Astrocyte (in vitro differentiated cells and primary cell): ENCODE measurements around the gene ERFL. TPM values are rescaled to one million over a fixed set of nuclear protein-coding genes. Genes with fewer than 3 reads are reported as not detected.

Experiments
- DNase-seq: peaks from one replicate; pipeline ENCODE4 v3.0.0-alpha.2; 2010; ENCODE audit warnings: low read depth
- FAIRE-seq: peaks from 2 replicates; lab custom pipeline; 2011; peaks lifted over from hg19 to GRCh38; lab: Jason Lieb, UNC
- H2AFZ ChIP-seq: 2 replicates; pipeline ENCODE4 v1.6.0; 2012; ENCODE audit warnings: low read depth, low read length, inconsistent platforms
- H3K27ac ChIP-seq: 2 replicates; pipeline ENCODE4 v1.5.1; 2011; ENCODE audit warnings: low read depth, low read length, inconsistent platforms
- H3K27me3 ChIP-seq: 2 replicates; pipeline ENCODE4 v1.6.0; 2011; ENCODE audit warnings: low read length, inconsistent platforms; ENCODE audit not compliant: insufficient read depth
- H3K36me3 ChIP-seq: 2 replicates; pipeline ENCODE4 v1.5.1; 2011; ENCODE audit warnings: low read length, inconsistent platforms; ENCODE audit not compliant: insufficient read depth
- H3K4me1 ChIP-seq: 2 replicates; pipeline ENCODE4 v1.5.1; 2011; ENCODE audit warnings: low read length, inconsistent platforms; ENCODE audit not compliant: insufficient read depth
- H3K4me2 ChIP-seq: 2 replicates; pipeline ENCODE4 v1.6.0; 2012; ENCODE audit warnings: low read length, inconsistent platforms
- H3K4me3 ChIP-seq: 2 replicates; pipeline ENCODE4 v1.5.1; 2011; ENCODE audit warnings: low read depth, mild to moderate bottlenecking, low read length, inconsistent platforms; ENCODE audit not compliant: insufficient read depth
- H3K79me2 ChIP-seq: 2 replicates; pipeline ENCODE4 v1.6.0; 2012; ENCODE audit warnings: mild to moderate bottlenecking, low read length, inconsistent platforms; ENCODE audit not compliant: insufficient read depth
- H3K9ac ChIP-seq: 2 replicates; pipeline ENCODE4 v1.6.0; 2012; ENCODE audit warnings: mild to moderate bottlenecking, low read length, inconsistent platforms
- H3K9me3 ChIP-seq: 2 replicates; pipeline ENCODE4 v1.5.1; 2012; ENCODE audit warnings: low read depth, mild to moderate bottlenecking, low read length, inconsistent platforms; ENCODE audit not compliant: insufficient read depth
- H4K20me1 ChIP-seq: 2 replicates; pipeline ENCODE4 v1.6.0; 2012; ENCODE audit warnings: low read length, inconsistent platforms; ENCODE audit not compliant: insufficient read depth
- H3K27ac Mint-ChIP-seq: one replicate; pipeline ENCODE4 v1.8.0; 2021; ENCODE audit warnings: mild to moderate bottlenecking, mixed read lengths; ENCODE audit not compliant: unreplicated experiment
- H3K27me3 Mint-ChIP-seq: one replicate; pipeline ENCODE4 v1.8.0; 2021; ENCODE audit warnings: low read depth, mixed read lengths; ENCODE audit not compliant: unreplicated experiment
- H3K36me3 Mint-ChIP-seq: one replicate; pipeline ENCODE4 v1.8.0; 2021; ENCODE audit warnings: low read depth, mixed read lengths; ENCODE audit not compliant: unreplicated experiment
- H3K4me1 Mint-ChIP-seq: one replicate; pipeline ENCODE4 v1.8.0; 2021; ENCODE audit warnings: low read depth, mixed read lengths; ENCODE audit not compliant: unreplicated experiment
- H3K4me3 Mint-ChIP-seq: one replicate; pipeline ENCODE4 v1.8.0; 2021; ENCODE audit warnings: mild to moderate bottlenecking, moderate library complexity, mixed read lengths; ENCODE audit not compliant: unreplicated experiment
- H3K9me3 Mint-ChIP-seq: one replicate; pipeline ENCODE4 v1.8.0; 2021; ENCODE audit warnings: mild to moderate bottlenecking, mixed read lengths; ENCODE audit not compliant: unreplicated experiment
- CTCF ChIP-seq: IDR thresholded peaks from 2 replicates; pipeline ENCODE4 v1.5.1; 2011; ENCODE audit warnings: low read depth, mild to moderate bottlenecking, inconsistent platforms, low read length, moderate library complexity; ENCODE audit not compliant: insufficient read depth
- EZH2 ChIP-seq: IDR thresholded peaks from 2 replicates; pipeline ENCODE4 v1.6.1; 2012; ENCODE audit warnings: mild to moderate bottlenecking, low read length, inconsistent platforms; ENCODE audit not compliant: insufficient read depth
- total RNA-seq: library from RNA; stranded (reverse); gene quantifications from 2 replicates; pipeline ENCODE4 v1.2.1, GENCODE V29; 2021

Gene ERFL
- total RNA-seq, 1 donor from 2014 or later, result 0.41 TPM

GRCh38 chr19:41886761-41887710 lies 41.2 kb downstream of the ERFL start:
- H3K79me2 ChIP-seq, result peaks cover 63% of the 10 kb centered on the region
- H3K27me3 ChIP-seq, result no peaks in the 10 kb centered on the region
- H3K36me3 ChIP-seq, result peaks cover 9% of the 10 kb centered on the region
- H4K20me1 ChIP-seq, result peaks cover 60% of the 10 kb centered on the region
- no peaks in the 10 kb centered on the region for H3K27me3 Mint-ChIP-seq
- peak overlapping the region; percentile 67 for H3K27ac ChIP-seq
- no peak for DNase-seq
- H3K4me3 ChIP-seq, result no peak overlapping the region
- TF ChIP-seq EZH2 (no peak), CTCF (no peak)
- peak overlapping the region; percentile 69 for H3K27ac Mint-ChIP-seq
- H2AFZ ChIP-seq, result no peak overlapping the region
- peaks cover 19% of the 10 kb centered on the region for H3K36me3 Mint-ChIP-seq
- H3K9ac ChIP-seq, result peak overlapping the region; percentile 20
- H3K4me1 Mint-ChIP-seq, result peaks cover 25% of the 10 kb centered on the region
- H3K9me3 Mint-ChIP-seq, result no peaks in the 10 kb centered on the region
- FAIRE-seq, result no peak
- peak overlapping the region; percentile 64 for H3K4me3 Mint-ChIP-seq
- H3K4me1 ChIP-seq, result peaks cover 32% of the 10 kb centered on the region
- H3K4me2 ChIP-seq, result peak overlapping the region; percentile 63
- H3K9me3 ChIP-seq, result no peaks in the 10 kb centered on the region

- Histone ChIP-seq H3K4me1 (peaks cover 32% of the 10 kb centered on the region), H3K27ac (peak overlapping the region; percentile 56), H4K20me1 (peaks cover 35% of the 10 kb centered on the region), H3K4me3 (peak overlapping the region; percentile 79), H3K79me2 (peaks cover 47% of the 10 kb centered on the region), H2AFZ (peak overlapping the region; percentile 81), H3K27me3 (no peaks in the 10 kb centered on the region), H3K9me3 (no peaks in the 10 kb centered on the region), H3K4me2 (peak overlapping the region; percentile 98), H3K36me3 (peaks cover 3% of the 10 kb centered on the region), H3K9ac (peak overlapping the region; percentile 90)
- DNase-seq, result peak; percentile 91
- Mint-ChIP-seq H3K4me3 (peak overlapping the region; percentile 92), H3K27me3 (peaks cover 5% of the 10 kb centered on the region), H3K27ac (peak overlapping the region; percentile 22), H3K4me1 (peaks cover 21% of the 10 kb centered on the region), H3K9me3 (no peaks in the 10 kb centered on the region), H3K36me3 (peaks cover 12% of the 10 kb centered on the region)
- FAIRE-seq, result no peak
- no peak for TF ChIP-seq CTCF
- no peak for TF ChIP-seq EZH2
Observed at GRCh38 chr19:41883821-41884733, 44.2 kb downstream of the ERFL start.
